ENCODE measurements around the gene GALNT11.

The GALNT11 gene

GRCh38 chr7:152149363-152149762 is 123.9 kb downstream of the GALNT11 start:
- no peak for DNase-seq (ENCODE audit: low read depth)
- TF ChIP-seq CTCF (IDR thresholded peaks at IDR 0.05; ENCODE audit: control insufficient read depth, extremely low read depth, insufficient read depth): no peak

DNA sequence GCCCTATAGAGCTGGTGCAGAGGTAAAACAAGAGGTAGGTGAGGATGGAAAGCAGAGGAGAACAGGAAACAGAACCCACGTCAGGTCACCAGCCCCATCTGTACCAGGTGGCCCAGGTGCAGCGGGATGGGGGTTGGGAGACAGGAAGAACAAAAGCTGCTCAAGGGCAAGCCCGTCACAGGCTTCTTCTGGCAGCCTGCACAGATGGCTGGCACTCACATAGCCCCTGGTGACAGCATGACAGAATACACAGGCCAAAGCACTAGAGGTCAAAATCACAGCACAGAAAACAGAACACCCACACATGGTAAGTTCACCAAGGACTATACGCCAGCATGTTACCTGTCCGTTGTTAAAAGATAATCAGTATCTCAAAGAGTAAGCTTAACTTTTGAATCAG is 126.8 kb downstream of the GALNT11 start:
- DNase-seq (ENCODE audit: low read depth): no peak
- no peak overlapping the region for H3K4me3 ChIP-seq (ENCODE audit: low read depth, low read length)
- TF ChIP-seq CTCF (IDR thresholded peaks at IDR 0.05; ENCODE audit: control insufficient read depth, extremely low read depth, insufficient read depth): no peak

More at GRCh38 chr7:152149363-152149762, 123.9 kb downstream of the GALNT11 start:
- H3K4me3 ChIP-seq (ENCODE audit: low read depth, low read length): no peak overlapping the region

GRCh38 chr7:152158801-152159587 is 133.5 kb downstream of the GALNT11 start:
- H3K4me3 ChIP-seq (ENCODE audit: low read depth, low read length): no peak overlapping the region
- no peak for DNase-seq (ENCODE audit: low read depth)
- TF ChIP-seq CTCF (IDR thresholded peaks at IDR 0.05; ENCODE audit: control insufficient read depth, extremely low read depth, insufficient read depth): no peak

GRCh38 chr7:152161171-152161570 is 135.7 kb downstream of the GALNT11 start:
- DNase-seq (ENCODE audit: low read depth): no peak
- TF ChIP-seq CTCF (IDR thresholded peaks at IDR 0.05; ENCODE audit: control insufficient read depth, extremely low read depth, insufficient read depth): no peak
- H3K4me3 ChIP-seq (ENCODE audit: low read depth, low read length): no peak overlapping the region

DNA sequence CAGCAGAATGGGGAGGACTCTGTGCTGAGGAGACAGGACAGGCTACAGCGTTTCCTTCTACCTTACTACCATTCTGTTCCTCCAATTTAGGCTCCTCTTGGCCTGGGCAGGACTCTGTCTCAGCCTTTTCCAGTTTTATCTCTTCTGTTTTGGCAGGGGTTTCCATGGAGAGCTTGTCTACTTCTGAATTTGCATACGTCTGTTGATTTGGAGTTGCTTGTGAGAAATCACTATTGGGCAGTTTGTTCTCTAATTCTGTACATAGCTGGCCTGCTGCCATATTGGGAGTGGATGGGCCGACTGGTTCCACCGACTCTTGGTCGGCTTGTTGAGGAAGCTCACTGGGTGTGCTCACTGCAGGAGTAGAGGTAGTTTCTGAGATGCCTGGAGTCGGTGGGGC is 136.8 kb downstream of the GALNT11 start:
- TF ChIP-seq CTCF (IDR thresholded peaks at IDR 0.05; ENCODE audit: control insufficient read depth, extremely low read depth, insufficient read depth): no peak
- H3K4me3 ChIP-seq (ENCODE audit: low read depth, low read length): no peak overlapping the region
- peak; percentile 88 for DNase-seq (ENCODE audit: low read depth)

Data from LNCaP clone FGC (cell line).